Stimulated activated CD4-positive, alpha-beta T cell treated with anti-CD3 and anti-CD28 coated beads, TNF-alpha, amount 100 ng/mL, for 48 hours (primary cell): ENCODE measurements around the gene KCNMA1.

ENCODE experiments used
- DNase-seq, 3 donors: peaks; one replicate each; pipeline ENCODE4 v3.0.0-alpha.2; 2020; ENCODE audit warnings: low read depth in 3 of 3

The KCNMA1 gene

GRCh38 chr10:77081481-77081891 is 556.1 kb downstream of the KCNMA1 start:
- DNase-seq: no peak

- no peak for DNase-seq
These were observed 557.1 kb downstream of the KCNMA1 start for GRCh38 chr10:77080361-77081027.

GRCh38 chr10:77079592-77080300 is 557.9 kb downstream of the KCNMA1 start:
- no peak for DNase-seq

- no peak for DNase-seq
These were observed 560.2 kb downstream of the KCNMA1 start for GRCh38 chr10:77077316-77077945.

GRCh38 chr10:77075926-77076325 is 561.7 kb downstream of the KCNMA1 start:
- no peak for DNase-seq

- DNase-seq: no peak
These were observed 563.4 kb downstream of the KCNMA1 start for GRCh38 chr10:77074104-77074624.

- no peak for DNase-seq
These were observed 564.0 kb downstream of the KCNMA1 start for GRCh38 chr10:77073663-77073960.

GRCh38 chr10:77072836-77073662 is 564.6 kb downstream of the KCNMA1 start:
- DNase-seq: no peak

- no peak for DNase-seq
These were observed 565.2 kb downstream of the KCNMA1 start for GRCh38 chr10:77072361-77072835.

- DNase-seq: no peak
These were observed 565.7 kb downstream of the KCNMA1 start for GRCh38 chr10:77071956-77072355.

GRCh38 chr10:77071001-77071511 is 566.6 kb downstream of the KCNMA1 start:
- no peak for DNase-seq

- no peak for DNase-seq
These were observed 567.3 kb downstream of the KCNMA1 start for GRCh38 chr10:77070346-77070745.

- DNase-seq: no peak
These were observed 568.6 kb downstream of the KCNMA1 start for GRCh38 chr10:77068969-77069368.

- DNase-seq: no peak
These were observed 569.3 kb downstream of the KCNMA1 start for GRCh38 chr10:77068272-77068671.

GRCh38 chr10:77062381-77062780 is 575.2 kb downstream of the KCNMA1 start:
- DNase-seq: no peak

- no peak for DNase-seq
These were observed 576.7 kb downstream of the KCNMA1 start for GRCh38 chr10:77060913-77061312.

- DNase-seq: no peak
These were observed 581.0 kb downstream of the KCNMA1 start for GRCh38 chr10:77056650-77057049.

- no peak for DNase-seq
These were observed 585.0 kb downstream of the KCNMA1 start for GRCh38 chr10:77052593-77052992.

- no peak for DNase-seq
These were observed 585.8 kb downstream of the KCNMA1 start for GRCh38 chr10:77051837-77052236.

GRCh38 chr10:77049896-77050295 is 587.7 kb downstream of the KCNMA1 start:
- no peak for DNase-seq

GRCh38 chr10:77049146-77049545 is 588.5 kb downstream of the KCNMA1 start:
- no peak for DNase-seq

GRCh38 chr10:77045085-77045484 is 592.5 kb downstream of the KCNMA1 start:
- DNase-seq: no peak
